Spleen (tissue), 11 donors: ENCODE results near the gene TRMT44. TPM values are rescaled to one million over a fixed set of nuclear protein-coding genes. Genes with fewer than 3 reads are reported as not detected.

ENCODE experiments used
- DNase-seq: peaks from one replicate; pipeline ENCODE4 v3.0.0-alpha.2; 2020
- H3K27ac ChIP-seq, 8 donors: fragments of 200-600 bp; sonication (generic) in 7 of 8; 1 replicate in 4 of 8; 2 replicates in 4 of 8; pipeline versions ENCODE4 v1.5.0 to v1.8.0; 2016 to 2021; ENCODE audit warnings: inconsistent platforms in 4 of 8, mild to moderate bottlenecking in 4 of 8, moderate library complexity in 1 of 8
- H3K27me3 ChIP-seq, 7 donors: fragments of 200-600 bp; sonication (generic) in 6 of 7; replicated peaks in 1 of 7; 1 replicate in 4 of 7; 2 replicates in 3 of 7; pipeline versions ENCODE4 v1.5.0 to v1.8.0; 2016 to 2021; ENCODE audit warnings: inconsistent platforms in 3 of 7, mild to moderate bottlenecking in 1 of 7
- H3K36me3 ChIP-seq, 6 donors: fragments of 200-600 bp; sonication (generic) in 5 of 6; 1 replicate in 4 of 6; 2 replicates in 2 of 6; pipeline versions ENCODE4 v1.5.0 to v1.8.0; 2016 to 2021; ENCODE audit warnings: inconsistent platforms in 2 of 6
- H3K4me1 ChIP-seq, 6 donors: fragments of 200-600 bp; sonication (generic) in 5 of 6; 1 replicate in 3 of 6; 2 replicates in 3 of 6; pipeline versions ENCODE4 v1.5.0 to v1.8.0; 2016 to 2021; ENCODE audit warnings: inconsistent platforms in 3 of 6
- H3K4me3 ChIP-seq, 8 donors: fragments of 200-600 bp; sonication (generic) in 7 of 8; 1 replicate in 4 of 8; 2 replicates in 4 of 8; pipeline versions ENCODE4 v1.5.0 to v1.8.0; 2016 to 2021; ENCODE audit warnings: inconsistent platforms in 4 of 8, mild to moderate bottlenecking in 4 of 8, moderate library complexity in 2 of 8
- H3K9me3 ChIP-seq, 8 donors: fragments of 200-600 bp; sonication (generic) in 7 of 8; 1 replicate in 4 of 8; 2 replicates in 4 of 8; pipeline versions ENCODE4 v1.5.0 to v1.8.0; 2016 to 2021; ENCODE audit warnings: inconsistent platforms in 4 of 8
- CTCF ChIP-seq, 11 experiments: fragments of 200-600 bp in 7 of 11; fragments of 450-650 bp in 4 of 11; sonication (generic) in 4 of 11; IDR thresholded peaks in 8 of 11; conservative IDR thresholded peaks in 3 of 11; 1 replicate in 7 of 11; 2 replicates in 4 of 11; pipeline versions ENCODE4 v1.4.0 to v1.8.0; 2016 to 2021; ENCODE audit warnings: antibody characterized with exemption in 11 of 11, inconsistent platforms in 4 of 11, mild to moderate bottlenecking in 1 of 11
- POLR2A ChIP-seq, 3 donors: fragments of 450-650 bp; IDR thresholded peaks; one replicate each; pipeline ENCODE4 v1.5.1; 2017; ENCODE audit warnings: antibody characterized with exemption in 3 of 3, mild to moderate bottlenecking in 1 of 3
- POLR2AphosphoS5 ChIP-seq, 3 donors: sonication (generic); formaldehyde crosslinking; IDR thresholded peaks; one replicate each; pipeline ENCODE4 v1.5.1; 2017; ENCODE audit warnings: antibody characterized with exemption in 3 of 3
- WGBS, 5 donors: extraction: QIAGEN DNeasy Blood & Tissue Kit in 3 of 5; methylation state at CpG; one replicate each; pipeline versions ENCODE4 v1.1.5 to v1.1.7; 2013 to 2018; 5-methylcytosine and 5-hydroxymethylcytosine counted together
- intact Hi-C: fragments of 100-400 bp; cut with DNase I; formaldehyde crosslinking; loops from one replicate; pipeline ENCODE4 v1.15.0; 2023; ENCODE audit warnings: low total_unique reads
- polyA plus RNA-seq, 3 donors: library from polyadenylated mRNA; stranded (reverse); fragments of 200-250 nt; gene quantifications; one replicate each; pipeline ENCODE4 v1.2.1, GENCODE V29; 2013
- total RNA-seq, 7 donors: library from RNA; depleted of rRNA in 3 of 7; stranded (reverse); fragments of >200 nt in 3 of 7; fragmentation: NEBNext Ultra II Directional in 4 of 7; extraction: Animal tissue kit (Norgen Biotek cat#: 25700) in 4 of 7; gene quantifications; one replicate each; pipeline versions ENCODE4 v1.1.0 to v1.2.1, GENCODE V29; 2016 to 2021
- donor health status: healthy with polysubstance abuse.
- donor health status: DM: no; HTN: no; CAD: no; lungs with moderate emphysema.
- donor health status: DM: no; HTN: no; CAD: no.
- donor health status: Bipolar disorder and iron deficiency.
- donor health status: healthy.
- donor health status: DM: no; HTN: no; CAD: no.
- donor health status: DM: yes; HTN: yes; CAD: no.

The TRMT44 gene
- total and polyA plus RNA-seq, 10 donors: 5.7 to 28.3 (median 21.6) TPM

- Histone ChIP-seq H3K36me3 (peaks cover 0 to 90% (median 46%) of the 10 kb centered on the region in 6 donors), H3K27me3 (no peaks in the 10 kb centered on the region), H3K27ac (no peak overlapping the region), H3K9me3 (no peaks in the 10 kb centered on the region), H3K4me1 (peaks cover 0 to 7% (median 0%) of the 10 kb centered on the region in 6 donors), H3K4me3 (no peak overlapping the region)
- WGBS, 5 donors: 84 to 93% (median 92%) methylated on average over 23 to 24 of the region's 24 CpGs
- intact Hi-C loops: no loop called here
- TF ChIP-seq CTCF (IDR thresholded peaks at IDR 0.05 in 8 of 11, conservative IDR thresholded peaks at IDR 0.05 in 3 of 11) (no peak), POLR2AphosphoS5 (IDR thresholded peaks at IDR 0.05) (no peak), POLR2A (IDR thresholded peaks at IDR 0.05) (no peak)
- no peak for DNase-seq
These were observed 30.8 kb downstream of the TRMT44 start for GRCh38 chr4:8471211-8471875.

DNA sequence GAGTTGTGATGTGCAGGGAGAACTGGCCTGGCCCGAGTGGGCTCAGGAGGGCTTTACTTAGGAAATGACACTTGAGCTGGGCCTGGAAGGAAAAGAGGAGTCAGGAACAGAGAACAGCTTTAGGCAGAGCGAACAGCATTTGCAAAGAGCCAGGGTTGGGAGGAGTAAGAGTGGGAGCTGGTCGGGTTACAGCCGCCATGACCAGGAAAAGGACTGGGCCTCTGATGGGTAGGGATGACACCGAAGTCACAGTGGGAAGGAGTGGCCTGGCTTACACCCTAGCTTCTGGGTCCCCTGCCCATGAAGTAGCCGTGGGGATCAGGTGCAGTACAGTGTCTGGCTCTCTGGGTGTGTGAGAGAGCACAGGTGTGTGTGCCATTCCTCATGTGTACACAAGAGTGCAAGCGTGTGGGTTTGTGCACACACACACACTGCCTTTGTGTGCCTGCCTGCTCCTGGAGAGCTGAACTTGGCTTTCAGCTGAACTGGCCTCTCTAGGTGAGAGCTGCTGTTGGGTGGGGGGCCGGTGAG is 31.6 kb downstream of the TRMT44 start:
- H3K27ac ChIP-seq: no peak overlapping the region
- peaks cover 0 to 90% (median 46%) of the 10 kb centered on the region in 6 donors for H3K36me3 ChIP-seq
- WGBS, 5 donors: 87 to 92% (median 91%) methylated on average over 7 to 8 of the region's 8 CpGs
- no peaks in the 10 kb centered on the region for H3K27me3 ChIP-seq
- TF ChIP-seq POLR2AphosphoS5 (IDR thresholded peaks at IDR 0.05): no peak
- no peak for TF ChIP-seq CTCF (IDR thresholded peaks at IDR 0.05 in 8 of 11, conservative IDR thresholded peaks at IDR 0.05 in 3 of 11)
- TF ChIP-seq POLR2A (IDR thresholded peaks at IDR 0.05): no peak
- DNase-seq: no peak
- peaks cover 0 to 7% (median 0%) of the 10 kb centered on the region in 6 donors for H3K4me1 ChIP-seq
- no peak overlapping the region for H3K4me3 ChIP-seq
- intact Hi-C loops: no loop called here
- no peaks in the 10 kb centered on the region for H3K9me3 ChIP-seq

DNA sequence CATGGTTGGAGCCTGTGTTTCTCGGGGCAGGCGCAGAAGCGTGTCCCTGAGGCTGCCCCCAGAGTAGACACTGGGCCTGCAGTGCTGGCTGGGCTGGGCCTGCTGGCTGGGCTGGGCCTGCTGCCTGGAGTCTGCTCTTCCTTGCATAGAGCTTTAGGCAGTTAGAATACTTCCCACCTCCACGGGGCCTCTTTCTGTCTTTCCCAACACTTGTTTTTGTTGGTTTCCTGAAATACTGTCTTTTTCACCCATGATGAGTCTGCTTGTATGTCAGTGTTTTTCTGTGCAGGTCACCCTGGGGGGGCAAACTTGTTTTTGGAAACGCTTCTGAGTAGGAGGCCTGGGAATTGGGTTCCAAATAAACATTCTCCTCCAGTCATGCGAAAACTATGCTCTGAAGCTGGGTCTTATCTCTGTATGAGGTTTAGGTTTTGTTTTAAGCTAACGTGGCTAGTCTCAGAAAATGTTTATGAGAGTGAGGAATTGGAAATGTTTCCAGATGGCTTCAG is 32.2 kb downstream of the TRMT44 start:
- WGBS, 5 donors: 72 to 89% (median 81%) methylated on average over 7 of the region's 7 CpGs
- peaks cover 0 to 90% (median 44%) of the 10 kb centered on the region in 6 donors for H3K36me3 ChIP-seq
- intact Hi-C loops: no loop called here

More for the DNA sequence above, 32.2 kb downstream of the TRMT44 start:
- Histone ChIP-seq H3K27me3 (no peaks in the 10 kb centered on the region), H3K4me3 (no peak overlapping the region), H3K4me1 (peaks cover 0 to 7% (median 0%) of the 10 kb centered on the region in 6 donors), H3K9me3 (no peaks in the 10 kb centered on the region), H3K27ac (peak overlapping the region in 1 of 8 donors; percentile 24)
- DNase-seq: no peak
- TF ChIP-seq CTCF (IDR thresholded peaks at IDR 0.05 in 8 of 11, conservative IDR thresholded peaks at IDR 0.05 in 3 of 11) (no peak), POLR2AphosphoS5 (IDR thresholded peaks at IDR 0.05) (no peak), POLR2A (IDR thresholded peaks at IDR 0.05) (no peak)
